Stimulated activated CD4-positive, alpha-beta T cell treated with anti-CD3 and anti-CD28 coated beads, Interleukin-2, amount 100 ng/mL, for 24 hours (primary cell): Measurements from ENCODE around the gene DUSP8.

Experiments used
- DNase-seq, 2 donors: peaks; one replicate each; pipeline ENCODE4 v3.0.0-alpha.2; 2020

Gene DUSP8

GRCh38 chr11:1549338-1550330 lies 22.4 kb downstream of the DUSP8 start:
- no peak for DNase-seq

- no peak for DNase-seq
Observed at GRCh38 chr11:1548221-1549070, 23.6 kb downstream of the DUSP8 start.

- no peak for DNase-seq
Observed at GRCh38 chr11:1547467-1548098, 24.5 kb downstream of the DUSP8 start.

GRCh38 chr11:1546536-1547466 lies 25.3 kb downstream of the DUSP8 start:
- peak; percentile 53 to 59 for DNase-seq

GRCh38 chr11:1546077-1546535 lies 26.0 kb downstream of the DUSP8 start:
- no peak for DNase-seq

- DNase-seq, result no peak
Observed at GRCh38 chr11:1545432-1545831, 26.6 kb downstream of the DUSP8 start.

GRCh38 chr11:1544536-1544935 lies 27.5 kb downstream of the DUSP8 start:
- no peak for DNase-seq

- no peak for DNase-seq
Observed at GRCh38 chr11:1543606-1544263, 28.3 kb downstream of the DUSP8 start.

- DNase-seq, result no peak
Observed at GRCh38 chr11:1542267-1542666, 29.8 kb downstream of the DUSP8 start.

- no peak for DNase-seq
Observed at GRCh38 chr11:1541474-1542204, 30.4 kb downstream of the DUSP8 start.

GRCh38 chr11:1540074-1540473 lies 32.0 kb downstream of the DUSP8 start:
- DNase-seq, result no peak

GRCh38 chr11:1538153-1538552 lies 33.9 kb downstream of the DUSP8 start:
- no peak for DNase-seq

- no peak for DNase-seq
Observed at GRCh38 chr11:1536065-1536843, 35.8 kb downstream of the DUSP8 start.

- no peak for DNase-seq
Observed at GRCh38 chr11:1534682-1535081, 37.4 kb downstream of the DUSP8 start.

- no peak for DNase-seq
Observed at GRCh38 chr11:1534171-1534570, 37.9 kb downstream of the DUSP8 start.

- DNase-seq, result no peak
Observed at GRCh38 chr11:1533342-1533725, 38.7 kb downstream of the DUSP8 start.

GRCh38 chr11:1532606-1533341 lies 39.3 kb downstream of the DUSP8 start:
- DNase-seq, result no peak

GRCh38 chr11:1532014-1532586 lies 40.0 kb downstream of the DUSP8 start:
- DNase-seq, result no peak
